HG02970 (cell line): ENCODE results near the gene KIF27.
"Not testable (repeated sequence)": the region's sequence is repeated elsewhere in the genome, so short reads cannot be mapped to it uniquely, and the experiment has no call there.

Experiments
- ATAC-seq: cut with Tn5 transposase; IDR thresholded peaks from one replicate; pipeline ENCODE4 v1.9.1; 2021; ENCODE audit warnings: mild to moderate bottlenecking, moderate library complexity, moderate number of reproducible peaks; ENCODE audit not compliant: unreplicated experiment, low FRiP score

The KIF27 gene

DNA sequence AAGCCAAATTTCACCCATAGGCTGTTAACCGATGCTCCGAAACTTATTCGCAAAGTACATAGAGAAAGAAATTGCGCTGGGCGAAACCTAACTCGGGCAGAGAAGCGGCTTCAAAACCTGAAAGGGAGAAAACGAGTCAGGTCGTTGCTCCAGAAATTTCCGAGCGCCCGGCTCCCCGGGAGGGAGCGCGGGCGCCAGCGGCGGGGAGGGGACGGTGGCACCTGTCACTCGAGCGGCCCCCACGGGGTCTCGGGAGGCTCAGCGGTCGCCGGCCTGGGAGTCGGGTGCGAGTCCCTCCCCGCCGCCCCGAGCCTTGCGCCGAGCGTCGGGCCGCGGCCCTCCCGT, 104.2 kb downstream of the KIF27 start:
- ATAC-seq: not testable (repeated sequence)

DNA sequence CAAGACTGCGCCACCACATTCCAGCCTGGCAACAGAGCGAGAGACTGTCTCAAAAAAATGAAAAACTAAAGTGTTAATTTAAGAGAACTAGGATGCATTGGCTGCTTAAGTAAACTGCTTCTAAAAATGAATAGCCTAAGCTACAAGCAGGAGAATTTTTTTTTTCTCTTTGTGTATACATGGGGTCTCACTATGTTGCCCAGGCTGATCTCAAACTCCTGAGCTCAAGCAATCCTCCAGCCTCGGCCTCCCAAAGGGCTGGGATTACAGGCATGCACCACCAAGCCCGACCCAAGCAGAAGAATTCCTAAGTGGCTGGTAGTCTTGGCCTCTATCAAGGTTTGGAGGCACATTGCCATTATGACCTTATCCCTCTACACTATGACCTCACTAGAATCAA, 106.1 kb downstream of the KIF27 start:
- ATAC-seq: not testable (repeated sequence)

DNA sequence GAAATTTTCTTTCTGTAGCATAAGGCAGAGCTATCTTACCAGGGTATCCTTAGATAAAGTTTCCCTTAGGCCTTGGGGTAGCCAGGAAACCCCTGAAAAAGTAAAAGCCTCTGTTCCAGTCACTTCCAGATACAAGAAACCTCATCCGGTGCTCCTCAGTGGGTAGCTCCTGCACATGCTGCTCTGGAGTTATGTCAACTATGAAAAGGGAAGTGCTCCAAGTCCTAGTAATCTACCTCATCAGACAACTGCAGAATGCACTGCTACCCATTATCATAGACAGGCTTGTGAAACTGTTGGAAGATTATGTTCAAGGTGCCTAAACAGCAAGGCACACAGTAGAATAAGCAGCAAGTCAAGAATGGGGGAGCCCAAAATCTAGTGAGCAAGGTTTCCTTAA, 112.0 kb downstream of the KIF27 start:
- ATAC-seq: not testable (repeated sequence)

DNA sequence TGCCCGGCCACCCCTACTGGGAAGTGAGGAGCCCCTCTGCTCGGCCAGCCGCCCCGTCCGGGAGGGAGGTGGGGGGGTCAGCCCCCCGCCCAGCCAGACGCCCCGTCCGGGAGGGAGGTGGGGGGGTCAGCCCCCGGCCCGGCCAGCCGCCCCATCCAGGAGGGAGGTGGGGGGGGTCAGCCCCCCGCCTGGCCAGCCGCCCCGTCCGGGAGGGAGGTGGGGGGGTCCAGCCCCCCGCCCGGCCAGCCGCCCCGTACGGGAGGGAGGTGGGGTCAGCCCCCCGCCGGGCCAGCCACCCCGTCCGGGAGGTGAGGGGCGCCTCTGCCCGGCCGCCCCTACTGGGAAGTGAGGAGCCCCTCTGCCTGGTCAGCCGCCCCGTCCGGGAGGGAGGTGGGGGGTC, 116.8 kb downstream of the KIF27 start:
- not testable (repeated sequence) for ATAC-seq

DNA sequence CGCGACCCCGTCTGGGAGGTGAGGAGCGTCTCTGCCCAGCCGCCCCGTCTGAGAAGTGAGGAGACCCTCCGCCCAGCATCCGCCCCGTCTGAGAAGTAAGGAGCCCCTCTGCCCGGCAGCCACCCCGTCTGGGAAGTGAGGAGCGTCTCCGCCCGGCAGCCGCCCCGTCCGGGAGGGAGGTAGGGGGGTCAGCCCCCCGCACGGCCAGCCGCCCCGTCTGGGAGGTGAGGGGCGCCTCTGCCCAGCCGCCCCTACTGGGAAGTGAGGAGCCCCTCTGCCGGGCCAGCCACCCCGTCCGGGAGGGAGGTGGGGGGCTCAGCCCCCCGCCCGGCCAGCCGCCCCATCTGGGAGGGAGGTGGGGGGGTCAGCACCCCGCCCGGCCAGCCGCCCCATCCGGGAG, 117.3 kb downstream of the KIF27 start:
- not testable (repeated sequence) for ATAC-seq

DNA sequence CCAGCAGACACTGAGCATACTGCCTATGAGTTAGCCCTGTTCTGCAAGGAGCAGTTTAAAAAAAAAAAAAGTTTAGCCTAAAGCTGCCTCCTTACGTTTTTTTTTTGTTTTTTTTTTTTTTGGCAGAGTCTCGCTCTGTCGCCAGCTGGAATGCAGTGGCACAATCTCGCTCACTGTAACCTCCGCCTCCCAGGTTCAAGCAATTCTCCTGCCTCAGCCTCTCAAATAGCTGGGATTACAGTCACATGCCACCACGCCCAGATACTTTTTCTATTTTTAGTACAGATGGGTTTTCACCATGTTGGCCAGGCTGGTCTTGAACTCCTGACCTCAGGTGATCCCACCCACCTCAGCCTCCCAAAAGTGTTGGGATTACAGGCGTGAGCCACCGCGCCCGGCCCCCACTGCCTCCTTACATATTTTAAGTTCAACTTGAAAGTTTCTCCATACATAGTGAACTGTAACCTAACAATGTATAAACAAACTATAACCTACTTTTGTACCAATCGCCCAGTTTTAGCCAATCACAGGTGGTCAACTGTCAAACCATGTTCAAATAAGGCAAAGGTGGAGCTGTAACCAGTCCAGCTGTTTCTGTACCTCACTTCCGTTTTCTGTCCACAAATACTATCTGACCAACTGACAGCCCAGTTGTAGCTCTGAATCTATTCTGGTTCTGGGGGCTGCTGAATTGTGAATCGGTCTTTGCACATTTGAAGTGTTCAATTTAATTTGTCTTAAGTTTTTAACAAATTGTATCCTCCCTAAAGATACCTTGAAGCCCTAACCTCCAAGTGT, 120.8 kb downstream of the KIF27 start:
- no peak for ATAC-seq

DNA sequence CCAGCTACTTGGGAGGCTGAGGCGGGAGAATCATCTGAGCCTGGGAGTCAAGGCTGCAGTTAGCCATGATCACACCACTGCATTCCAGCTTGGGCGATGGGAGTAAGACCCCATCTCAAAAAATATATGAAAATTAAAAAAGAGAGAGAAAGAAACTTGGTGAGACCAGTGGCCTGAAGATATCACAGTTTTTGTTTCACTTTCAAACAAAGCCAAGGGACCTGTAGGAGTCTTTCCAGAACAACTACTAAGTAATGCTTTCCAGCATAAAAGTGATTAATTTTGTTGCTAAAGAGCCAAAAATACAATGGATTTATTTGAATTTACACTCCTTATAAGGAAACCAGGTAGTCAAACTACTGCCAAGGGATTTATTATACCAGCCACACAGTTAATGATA, 127.2 kb downstream of the KIF27 start:
- no peak for ATAC-seq

DNA sequence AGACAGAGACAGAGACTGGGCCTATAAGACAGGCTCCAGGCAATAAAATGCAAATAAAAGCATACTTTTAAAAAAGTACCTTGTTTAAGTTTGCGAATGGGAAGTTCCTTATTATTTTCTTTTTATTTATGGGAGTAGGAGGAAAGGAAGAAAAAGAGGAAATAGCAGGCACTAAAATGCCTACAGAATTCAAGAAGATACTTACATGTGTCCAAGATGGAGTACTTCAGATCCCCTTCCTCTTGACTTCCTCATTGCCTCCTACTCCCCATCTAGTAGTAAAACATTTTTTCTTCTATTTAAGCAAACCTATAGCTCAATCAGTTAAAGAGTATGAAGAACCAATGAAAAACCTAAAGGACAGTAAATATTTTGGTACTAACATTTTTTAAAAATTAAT, 128.5 kb downstream of the KIF27 start:
- ATAC-seq: no peak
